Small intestine (tissue), 7 donors: ENCODE data around the gene SETBP1. TPM values are rescaled to one million over a fixed set of nuclear protein-coding genes. Genes with fewer than 3 reads are reported as not detected.

Source experiments
- DNase-seq, 2 donors: peaks; one replicate each; pipeline versions ENCODE4 v3.0.0 to v3.0.0-alpha.2; 2013
- FAIRE-seq: peaks from 2 replicates; lab custom pipeline; 2012; peaks lifted over from hg19 to GRCh38; lab: Jason Lieb, UNC
- H3K27ac ChIP-seq, 3 donors: one replicate each; pipeline ENCODE4 v1.5.1; 2013; ENCODE audit warnings: low read length in 2 of 3, mild to moderate bottlenecking in 2 of 3, control low read depth in 1 of 3, inconsistent platforms in 1 of 3, low read depth in 1 of 3, moderate library complexity in 1 of 3
- H3K27me3 ChIP-seq, 3 donors: one replicate each; pipeline ENCODE4 v1.6.1; 2013; ENCODE audit warnings: low read length in 3 of 3, inconsistent platforms in 1 of 3; ENCODE audit not compliant: control insufficient read depth in 3 of 3, insufficient read depth in 3 of 3
- H3K36me3 ChIP-seq, 3 donors: one replicate each; pipeline ENCODE4 v1.6.1; 2013; ENCODE audit warnings: low read length in 3 of 3, inconsistent platforms in 1 of 3, low read depth in 1 of 3, mild to moderate bottlenecking in 1 of 3, moderate library complexity in 1 of 3; ENCODE audit not compliant: control insufficient read depth in 3 of 3, insufficient read depth in 2 of 3
- H3K4me1 ChIP-seq, 3 donors: one replicate each; pipeline ENCODE4 v1.6.1; 2013; ENCODE audit warnings: low read length in 2 of 3, inconsistent platforms in 1 of 3, low read depth in 1 of 3, mild to moderate bottlenecking in 1 of 3, moderate library complexity in 1 of 3; ENCODE audit not compliant: control insufficient read depth in 3 of 3, insufficient read depth in 2 of 3
- H3K4me3 ChIP-seq, 3 donors: one replicate each; pipeline ENCODE4 v1.5.1; 2013; ENCODE audit warnings: low read length in 3 of 3, control low read depth in 1 of 3, inconsistent platforms in 1 of 3, low read depth in 1 of 3, mild to moderate bottlenecking in 1 of 3, moderate library complexity in 1 of 3
- H3K9me3 ChIP-seq, 2 donors: one replicate each; pipeline ENCODE4 v1.6.1; 2013; ENCODE audit warnings: low read depth in 1 of 2, low read length in 1 of 2; ENCODE audit not compliant: control insufficient read depth in 2 of 2, insufficient read depth in 1 of 2
- WGBS, 3 donors: extraction: QIAGEN DNeasy Blood & Tissue Kit; methylation state at CpG; one replicate each; pipeline ENCODE4 v1.1.7; 2013; 5-methylcytosine and 5-hydroxymethylcytosine counted together
- polyA plus RNA-seq, 4 donors: library from polyadenylated mRNA; stranded (reverse) in 3 of 4; unstranded in 1 of 4; fragments of 200-250 nt in 3 of 4; fragments of 120-200 nt in 1 of 4; gene quantifications; one replicate each; pipeline versions ENCODE4 v1.2.1 to v1.2.3, GENCODE V29; 2013
- donor health status: healthy with polysubstance abuse.
- donor health status: control.
- donor health status: control.
- donor health status: Bipolar disorder and iron deficiency.
- donor health status: healthy.

Gene SETBP1
- polyA plus RNA-seq, 4 donors: 0.54 to 5.8 (median 1.8) TPM; not detected in 1

DNA sequence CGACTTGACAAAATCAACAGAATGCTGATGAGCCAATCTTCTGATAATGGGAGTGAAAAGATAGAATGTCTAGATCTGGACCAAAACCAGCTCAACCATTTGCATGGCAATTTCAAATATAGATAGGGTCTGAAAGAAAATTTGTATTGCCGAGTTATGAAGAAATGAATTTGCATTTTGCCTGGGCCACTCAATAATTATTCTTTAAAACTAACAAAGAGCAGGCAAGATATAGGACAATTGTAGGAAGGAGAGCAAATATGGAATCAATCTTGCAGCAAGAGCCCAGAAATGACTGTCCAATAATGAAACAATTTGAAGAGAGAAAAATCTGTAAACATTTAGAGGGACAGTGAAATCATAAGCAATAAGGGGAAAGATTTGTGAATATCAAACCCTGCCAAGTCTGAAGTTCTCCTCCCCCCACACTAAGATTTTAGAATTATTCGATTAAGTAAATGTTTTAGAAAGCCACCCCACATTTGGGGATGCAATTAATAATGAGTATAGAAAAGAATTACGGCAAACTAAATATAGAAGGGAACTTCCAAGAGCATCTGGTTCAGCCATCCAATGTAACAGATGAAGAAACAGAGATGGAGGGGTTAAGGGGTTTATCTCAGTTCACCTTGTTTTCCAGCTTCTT, 377.4 kb downstream of the SETBP1 start:
- WGBS, 3 donors: 63 to 74% (median 73%) methylated on average over 4 of the region's 4 CpGs
- DNase-seq: no peak
- no peak for FAIRE-seq

DNA sequence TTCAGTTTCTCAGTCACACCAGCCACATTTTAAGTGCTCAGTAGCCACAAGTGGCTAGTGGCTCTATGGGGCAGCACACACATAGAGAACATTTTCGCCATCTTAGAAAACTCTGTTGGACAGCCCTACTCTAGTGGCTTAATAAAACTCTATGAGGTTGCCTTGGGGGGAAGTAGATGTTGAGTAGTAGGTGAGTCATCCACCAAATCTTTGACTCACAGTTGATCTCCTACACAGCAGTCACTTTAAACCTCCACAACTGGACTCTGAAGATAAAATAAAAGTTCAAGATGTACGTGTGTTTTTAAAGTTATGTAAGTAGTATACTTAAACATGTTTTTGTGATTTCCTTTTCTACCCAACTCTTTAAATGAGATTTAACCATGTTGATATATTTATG, 379.0 kb downstream of the SETBP1 start:
- WGBS, 3 donors: 78 to 88% (median 86%) methylated on average over 2 of the region's 2 CpGs
- Histone ChIP-seq H3K9me3 (no peaks in the 10 kb centered on the region), H3K27ac (no peak overlapping the region), H3K4me3 (no peak overlapping the region), H3K36me3 (peaks cover 0 to 9% (median 0%) of the 10 kb centered on the region in 3 donors), H3K27me3 (no peaks in the 10 kb centered on the region), H3K4me1 (peaks cover 0 to 19% (median 0%) of the 10 kb centered on the region in 3 donors)
- FAIRE-seq (no peak), DNase-seq (no peak)

More for the DNA sequence above, 377.4 kb downstream of the SETBP1 start:
- Histone ChIP-seq H3K9me3 (no peaks in the 10 kb centered on the region), H3K36me3 (peaks cover 0 to 3% (median 0%) of the 10 kb centered on the region in 3 donors), H3K4me1 (peaks cover 0 to 25% (median 0%) of the 10 kb centered on the region in 3 donors), H3K27me3 (no peaks in the 10 kb centered on the region), H3K27ac (no peak overlapping the region), H3K4me3 (no peak overlapping the region)

DNA sequence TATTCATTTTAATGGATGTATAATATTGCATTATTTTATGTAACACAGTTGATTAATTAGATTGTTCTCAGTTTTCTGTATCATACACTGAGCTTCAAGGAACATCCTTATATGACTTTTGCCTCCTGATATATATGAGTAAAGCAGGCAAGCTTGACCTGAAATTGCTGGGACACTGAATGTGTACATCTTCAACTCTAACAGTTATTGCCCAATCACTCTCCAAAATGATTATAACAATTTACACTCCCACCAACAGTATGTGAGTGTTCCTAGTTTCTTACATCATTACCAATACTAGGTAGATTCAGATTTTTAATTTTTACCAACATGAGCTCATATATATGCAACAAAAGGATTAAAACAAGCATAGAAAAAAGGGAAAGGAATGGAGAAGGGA, 379.4 kb downstream of the SETBP1 start:
- FAIRE-seq (no peak), DNase-seq (no peak)
- H3K27me3 ChIP-seq: no peaks in the 10 kb centered on the region
- H3K36me3 ChIP-seq: peaks cover 0 to 9% (median 0%) of the 10 kb centered on the region in 3 donors
- H3K4me1 ChIP-seq: peaks cover 0 to 16% (median 0%) of the 10 kb centered on the region in 3 donors
- H3K4me3 ChIP-seq: no peak overlapping the region
- H3K27ac ChIP-seq: no peak overlapping the region
- H3K9me3 ChIP-seq: no peaks in the 10 kb centered on the region

DNA sequence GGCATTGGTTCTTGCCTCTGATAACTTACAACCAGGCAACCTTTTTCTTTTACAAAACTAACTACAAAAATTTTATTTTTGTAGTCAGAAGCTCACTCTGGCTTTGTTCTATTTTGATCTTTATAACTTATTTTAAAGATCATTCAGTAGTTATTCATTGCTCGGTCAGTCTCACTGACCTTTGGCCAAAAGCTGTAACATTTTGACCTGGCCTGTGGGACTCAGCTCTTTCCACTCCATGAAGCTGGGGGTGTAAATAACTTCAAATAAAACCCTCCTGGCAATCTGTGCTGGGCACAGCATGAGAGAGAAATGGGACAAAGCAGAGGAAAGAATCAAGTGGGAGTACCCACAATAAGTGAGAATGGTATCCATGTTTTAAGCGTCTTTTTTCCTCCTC, 380.7 kb downstream of the SETBP1 start:
- Histone ChIP-seq H3K27me3 (no peaks in the 10 kb centered on the region), H3K9me3 (no peaks in the 10 kb centered on the region), H3K27ac (no peak overlapping the region), H3K4me1 (peaks cover 0 to 11% (median 0%) of the 10 kb centered on the region in 3 donors), H3K4me3 (no peak overlapping the region), H3K36me3 (peaks cover 0 to 9% (median 0%) of the 10 kb centered on the region in 3 donors)
- FAIRE-seq (no peak), DNase-seq (no peak)
- 56 to 69% (median 61%) methylated on average over 2 of the region's 2 CpGs for WGBS, 3 donors

DNA sequence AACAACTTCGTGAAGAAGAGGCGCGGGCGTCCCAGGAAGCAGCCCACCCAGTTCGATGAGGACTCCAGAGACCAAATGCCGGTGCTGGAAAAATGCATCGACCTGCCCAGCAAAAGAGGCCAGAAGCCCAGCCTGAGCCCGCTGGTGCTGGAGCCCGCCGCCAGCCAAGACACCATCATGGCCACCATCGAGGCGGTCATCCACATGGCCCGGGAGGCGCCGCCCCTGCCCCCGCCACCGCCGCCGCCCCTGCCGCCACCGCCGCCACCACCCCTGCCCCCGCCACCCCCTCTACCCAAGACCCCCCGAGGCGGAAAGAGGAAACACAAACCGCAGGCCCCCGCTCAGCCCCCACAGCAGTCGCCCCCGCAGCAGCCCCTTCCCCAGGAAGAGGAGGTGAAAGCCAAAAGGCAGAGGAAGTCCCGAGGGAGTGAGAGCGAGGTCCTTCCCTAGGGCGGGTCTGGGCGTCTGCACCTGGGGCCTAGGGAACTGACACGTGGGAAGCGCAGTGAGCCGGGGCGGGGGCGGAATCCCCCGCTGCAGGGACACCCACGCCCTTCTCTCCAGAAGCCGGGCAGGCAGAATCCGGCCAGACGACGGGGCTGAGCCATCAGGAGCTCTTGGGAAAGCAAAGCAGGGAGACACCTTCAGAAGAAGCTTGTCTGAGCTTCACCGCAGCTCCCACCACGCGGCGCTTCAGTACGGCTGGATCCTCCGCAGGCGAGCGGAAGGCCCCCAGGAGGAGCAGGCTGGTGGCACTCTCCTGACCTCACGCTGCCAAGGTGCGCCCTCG, 382.8 kb downstream of the SETBP1 start:
- DNase-seq (no peak), FAIRE-seq (no peak)
- Histone ChIP-seq H3K9me3 (no peaks in the 10 kb centered on the region), H3K36me3 (peaks cover 0 to 9% (median 0%) of the 10 kb centered on the region in 3 donors), H3K27ac (no peak overlapping the region), H3K4me3 (no peak overlapping the region), H3K27me3 (no peaks in the 10 kb centered on the region), H3K4me1 (peaks cover 0 to under 1% (median 0%) of the 10 kb centered on the region in 3 donors)
- 93 to 96% (median 95%) methylated on average over 48 to 55 of the region's 55 CpGs for WGBS, 3 donors

DNA sequence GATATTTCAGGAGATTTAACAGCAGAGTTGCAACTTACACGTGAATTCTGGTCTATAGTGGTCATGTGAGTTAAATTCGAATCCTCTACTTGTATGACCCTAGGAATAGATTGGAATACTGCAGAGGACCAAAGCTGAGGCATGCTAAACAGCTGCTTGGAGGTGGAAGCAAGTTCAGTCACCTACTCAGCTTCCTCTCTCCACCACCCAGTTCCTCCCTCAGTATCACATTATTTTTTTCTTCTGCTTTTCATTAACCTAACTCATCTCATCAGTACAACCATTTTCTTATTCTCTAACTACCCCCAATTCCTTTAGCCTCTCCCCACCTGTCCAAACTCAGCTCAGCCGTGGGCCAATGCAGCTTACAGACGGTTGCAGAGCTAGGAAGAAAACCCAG, 385.5 kb downstream of the SETBP1 start:
- Histone ChIP-seq H3K36me3 (peaks cover 0 to 9% (median 0%) of the 10 kb centered on the region in 3 donors), H3K4me3 (no peak overlapping the region), H3K9me3 (no peaks in the 10 kb centered on the region), H3K27me3 (no peaks in the 10 kb centered on the region), H3K27ac (no peak overlapping the region), H3K4me1 (peaks cover 0 to 9% (median 0%) of the 10 kb centered on the region in 3 donors)
- DNase-seq (no peak), FAIRE-seq (no peak)
- WGBS, 3 donors: 83 to 90% (median 88%) methylated on average over 4 of the region's 4 CpGs

DNA sequence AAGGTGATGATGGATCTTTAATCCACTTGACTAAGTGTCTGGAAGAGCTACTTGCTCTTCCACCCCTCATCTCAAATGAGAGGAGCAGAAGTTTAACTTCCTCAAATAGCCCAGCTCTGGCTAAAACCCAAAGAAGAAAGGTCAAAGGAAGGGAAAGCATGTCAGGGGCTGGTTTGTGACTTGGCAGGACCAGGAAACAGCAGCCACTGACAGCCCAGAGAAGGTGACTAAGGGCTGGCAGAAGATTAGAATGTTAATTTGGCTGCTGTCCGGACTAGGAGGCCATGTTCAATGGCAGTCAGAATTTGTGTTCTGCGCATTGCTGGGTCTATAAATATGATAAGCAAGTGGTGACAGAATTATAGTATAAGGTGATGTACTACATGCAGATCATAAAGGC, 386.2 kb downstream of the SETBP1 start:
- H3K27ac ChIP-seq: no peak overlapping the region
- H3K27me3 ChIP-seq: no peaks in the 10 kb centered on the region
- WGBS, 3 donors: 55 to 74% (median 71%) methylated on average over 2 of the region's 2 CpGs
- H3K4me3 ChIP-seq: no peak overlapping the region
- no peaks in the 10 kb centered on the region for H3K9me3 ChIP-seq
- H3K36me3 ChIP-seq: peaks cover 0 to 9% (median 0%) of the 10 kb centered on the region in 3 donors
- DNase-seq: peak in 1 of 2 donors; percentile 6
- peaks cover 0 to 9% (median 0%) of the 10 kb centered on the region in 3 donors for H3K4me1 ChIP-seq
- no peak for FAIRE-seq

DNA sequence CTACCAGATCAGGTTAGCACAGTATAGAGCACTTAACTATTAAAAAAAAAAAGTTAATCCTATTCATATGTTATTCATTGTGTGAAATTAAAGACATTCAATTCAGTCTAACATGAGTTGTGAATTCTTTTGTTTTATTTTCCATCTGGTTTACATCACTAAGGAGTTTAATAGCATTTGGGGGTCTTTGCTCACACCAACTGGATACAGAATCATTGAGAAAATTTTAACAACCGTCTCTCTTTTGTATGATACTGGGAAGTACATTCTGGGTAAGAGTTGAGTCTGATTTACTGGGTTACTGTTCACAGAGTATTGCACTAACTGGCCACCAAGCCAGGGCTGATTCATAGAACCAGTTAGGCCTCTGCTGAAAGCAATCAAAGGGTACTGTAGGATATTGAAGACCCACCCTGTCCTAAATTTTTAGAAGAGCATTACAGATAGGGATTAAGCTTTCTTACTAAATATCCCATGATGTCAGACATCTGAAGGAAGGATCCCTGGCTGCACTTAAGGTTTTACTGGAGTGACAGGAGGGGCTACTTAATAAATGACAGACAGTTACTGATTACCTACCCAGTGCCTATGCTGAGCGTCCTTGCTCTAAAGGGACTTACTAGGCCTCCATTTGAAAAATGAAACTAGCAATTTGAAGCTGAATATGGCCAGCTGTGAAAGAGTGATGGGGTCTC, 387.9 kb downstream of the SETBP1 start:
- FAIRE-seq (no peak), DNase-seq (peak in 1 of 2 donors; percentile 63)
- peaks cover 0 to 9% (median 0%) of the 10 kb centered on the region in 3 donors for H3K4me1 ChIP-seq
- H3K9me3 ChIP-seq: no peaks in the 10 kb centered on the region
- no peak overlapping the region for H3K27ac ChIP-seq
- no peak overlapping the region for H3K4me3 ChIP-seq
- no peaks in the 10 kb centered on the region for H3K27me3 ChIP-seq
- 82 to 91% (median 90%) methylated on average over 2 of the region's 2 CpGs for WGBS, 3 donors
- H3K36me3 ChIP-seq: peaks cover 0 to 4% (median 0%) of the 10 kb centered on the region in 3 donors
